ENCODE results near the gene REEP2.

The REEP2 gene

DNA sequence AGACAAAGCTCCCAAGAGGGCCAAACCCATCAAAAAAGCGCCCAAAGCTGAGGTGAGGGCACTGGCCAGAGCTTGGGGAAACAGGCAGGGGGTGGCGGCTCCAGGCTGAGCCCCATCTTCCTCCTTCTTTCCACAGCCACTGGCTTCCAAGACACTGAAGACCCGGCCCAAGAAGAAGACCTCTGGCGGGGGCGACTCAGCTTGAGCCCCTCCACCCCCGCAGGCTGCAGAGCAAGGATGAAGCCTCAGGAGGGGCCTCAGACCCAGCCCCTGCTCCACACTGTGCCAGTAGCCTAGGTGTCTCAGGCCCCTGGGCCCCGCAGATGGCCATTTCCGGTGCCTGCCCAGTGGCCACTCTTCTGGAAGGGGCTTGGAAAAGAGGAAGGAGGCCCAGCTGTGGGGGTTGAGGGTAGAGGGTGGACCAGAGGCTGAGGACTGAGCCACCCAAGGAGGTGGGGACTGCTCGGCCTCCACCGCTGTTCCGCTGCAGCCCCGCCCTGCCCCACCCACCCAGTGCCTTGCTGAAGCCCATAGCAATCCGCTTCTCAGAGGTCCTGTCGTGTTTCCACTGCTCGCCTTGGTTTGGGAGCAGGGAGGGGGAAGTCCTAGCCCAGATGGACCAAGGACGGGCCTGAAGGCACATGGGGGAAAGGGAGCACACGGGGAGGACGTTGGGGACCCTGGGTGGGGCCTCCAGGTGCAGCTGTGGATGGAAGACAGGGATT lies 6.9 kb downstream of the REEP2 start:
- no peak overlapping the region for H3K4me3 ChIP-seq (ENCODE audit: low read depth, low read length)
- no peak for DNase-seq
- in situ Hi-C loops (cut with HindIII; ENCODE audit: low pct_ligation_motif_present, low sequenced_read_pairs) = no loop called here
- H3K27ac ChIP-seq = no peak overlapping the region
- TF ChIP-seq, protein P1, sequence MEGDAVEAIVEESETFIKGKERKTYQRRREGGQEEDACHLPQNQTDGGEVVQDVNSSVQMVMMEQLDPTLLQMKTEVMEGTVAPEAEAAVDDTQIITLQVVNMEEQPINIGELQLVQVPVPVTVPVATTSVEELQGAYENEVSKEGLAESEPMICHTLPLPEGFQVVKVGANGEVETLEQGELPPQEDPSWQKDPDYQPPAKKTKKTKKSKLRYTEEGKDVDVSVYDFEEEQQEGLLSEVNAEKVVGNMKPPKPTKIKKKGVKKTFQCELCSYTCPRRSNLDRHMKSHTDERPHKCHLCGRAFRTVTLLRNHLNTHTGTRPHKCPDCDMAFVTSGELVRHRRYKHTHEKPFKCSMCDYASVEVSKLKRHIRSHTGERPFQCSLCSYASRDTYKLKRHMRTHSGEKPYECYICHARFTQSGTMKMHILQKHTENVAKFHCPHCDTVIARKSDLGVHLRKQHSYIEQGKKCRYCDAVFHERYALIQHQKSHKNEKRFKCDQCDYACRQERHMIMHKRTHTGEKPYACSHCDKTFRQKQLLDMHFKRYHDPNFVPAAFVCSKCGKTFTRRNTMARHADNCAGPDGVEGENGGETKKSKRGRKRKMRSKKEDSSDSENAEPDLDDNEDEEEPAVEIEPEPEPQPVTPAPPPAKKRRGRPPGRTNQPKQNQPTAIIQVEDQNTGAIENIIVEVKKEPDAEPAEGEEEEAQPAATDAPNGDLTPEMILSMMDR (IDR thresholded peaks at IDR 0.05; ENCODE audit: low read depth, low read length, missing control alignments) = no peak
- H3K36me3 ChIP-seq (replicated peaks) = no peaks in the 10 kb centered on the region
- no peaks in the 10 kb centered on the region for H3K27me3 ChIP-seq (replicated peaks)

DNA sequence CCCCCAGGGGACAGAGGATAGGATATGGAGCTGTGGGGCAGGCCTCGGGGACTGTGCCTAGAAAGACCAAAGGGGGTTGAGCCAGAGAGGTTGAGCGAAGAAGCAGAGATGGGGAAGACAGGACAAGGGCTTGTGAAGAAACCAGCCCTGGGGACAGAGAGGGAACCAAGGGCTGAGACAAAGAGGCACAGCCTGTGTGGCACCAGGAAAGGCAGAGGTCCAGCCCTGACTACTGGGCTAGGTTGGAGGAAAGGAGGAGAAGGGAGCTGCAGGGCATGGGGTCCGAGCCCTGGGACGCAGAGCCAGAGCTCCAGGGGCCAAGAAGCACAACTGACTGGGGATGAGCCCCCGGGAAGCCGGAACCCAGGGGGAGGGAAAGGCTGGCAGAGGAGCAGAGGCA lies 9.2 kb downstream of the REEP2 start:
- DNase-seq = no peak
- Histone ChIP-seq H3K27me3 (replicated peaks) (no peaks in the 10 kb centered on the region), H3K36me3 (replicated peaks) (no peaks in the 10 kb centered on the region), H3K4me3 (ENCODE audit: low read depth, low read length) (no peak overlapping the region), H3K27ac (no peak overlapping the region)
- in situ Hi-C loops (cut with HindIII; ENCODE audit: low pct_ligation_motif_present, low sequenced_read_pairs) = no loop called here
- TF ChIP-seq, protein P1 (IDR thresholded peaks at IDR 0.05; ENCODE audit: low read depth, low read length, missing control alignments) = no peak

GRCh38 chr5:138448481-138449398 lies 9.9 kb downstream of the REEP2 start:
- Histone ChIP-seq H3K27me3 (replicated peaks) (no peaks in the 10 kb centered on the region), H3K27ac (no peak overlapping the region), H3K36me3 (replicated peaks) (no peaks in the 10 kb centered on the region), H3K4me3 (ENCODE audit: low read depth, low read length) (no peak overlapping the region)
- in situ Hi-C loops (cut with HindIII; ENCODE audit: low pct_ligation_motif_present, low sequenced_read_pairs) = no loop called here
- DNase-seq = peak; percentile 78
- TF ChIP-seq, protein P1 (IDR thresholded peaks at IDR 0.05; ENCODE audit: low read depth, low read length, missing control alignments) = no peak

GRCh38 chr5:138449501-138450239 lies 10.8 kb downstream of the REEP2 start:
- H3K4me3 ChIP-seq (ENCODE audit: low read depth, low read length) = no peak overlapping the region
- H3K36me3 ChIP-seq (replicated peaks) = no peaks in the 10 kb centered on the region
- peak; percentile 86 for DNase-seq
- in situ Hi-C loops (cut with HindIII; ENCODE audit: low pct_ligation_motif_present, low sequenced_read_pairs) = no loop called here
- no peak overlapping the region for H3K27ac ChIP-seq
- H3K27me3 ChIP-seq (replicated peaks) = no peaks in the 10 kb centered on the region
- TF ChIP-seq, protein P1 (IDR thresholded peaks at IDR 0.05; ENCODE audit: low read depth, low read length, missing control alignments) = peak; percentile 98

DNA sequence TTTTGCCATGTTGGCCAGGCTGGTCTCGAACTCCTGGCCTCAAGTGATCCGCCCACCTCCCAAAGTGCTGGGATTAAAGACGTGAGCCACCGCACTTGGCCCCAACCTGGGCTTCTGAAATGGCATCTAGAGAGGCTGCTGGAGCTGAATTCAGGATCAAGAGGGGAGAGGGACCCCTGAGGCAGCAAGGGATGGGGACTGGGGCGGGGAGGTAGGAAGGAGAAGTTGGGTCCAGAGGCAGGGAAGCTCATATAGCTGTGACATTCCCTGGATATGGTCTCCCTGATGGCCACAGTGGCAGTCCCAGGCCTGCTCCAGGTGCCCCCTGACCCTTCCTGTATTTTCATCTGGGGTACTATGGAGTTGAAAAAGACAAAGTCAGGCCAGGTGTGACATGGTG lies 12.1 kb downstream of the REEP2 start:
- TF ChIP-seq, protein P1 (IDR thresholded peaks at IDR 0.05; ENCODE audit: low read depth, low read length, missing control alignments) = no peak
- DNase-seq = no peak
- H3K4me3 ChIP-seq (ENCODE audit: low read depth, low read length) = no peak overlapping the region
- no peaks in the 10 kb centered on the region for H3K27me3 ChIP-seq (replicated peaks)
- H3K27ac ChIP-seq = no peak overlapping the region
- H3K36me3 ChIP-seq (replicated peaks) = no peaks in the 10 kb centered on the region
- in situ Hi-C loops (cut with HindIII; ENCODE audit: low pct_ligation_motif_present, low sequenced_read_pairs) = no loop called here
